ENCODE data around the gene ADAMTSL3. TPM values are rescaled to one million over a fixed set of nuclear protein-coding genes. Genes with fewer than 3 reads are reported as not detected.

ADAMTSL3 gene
- total RNA-seq, 2 donors from 2014 or later: 12.2 to 21.2 TPM

DNA sequence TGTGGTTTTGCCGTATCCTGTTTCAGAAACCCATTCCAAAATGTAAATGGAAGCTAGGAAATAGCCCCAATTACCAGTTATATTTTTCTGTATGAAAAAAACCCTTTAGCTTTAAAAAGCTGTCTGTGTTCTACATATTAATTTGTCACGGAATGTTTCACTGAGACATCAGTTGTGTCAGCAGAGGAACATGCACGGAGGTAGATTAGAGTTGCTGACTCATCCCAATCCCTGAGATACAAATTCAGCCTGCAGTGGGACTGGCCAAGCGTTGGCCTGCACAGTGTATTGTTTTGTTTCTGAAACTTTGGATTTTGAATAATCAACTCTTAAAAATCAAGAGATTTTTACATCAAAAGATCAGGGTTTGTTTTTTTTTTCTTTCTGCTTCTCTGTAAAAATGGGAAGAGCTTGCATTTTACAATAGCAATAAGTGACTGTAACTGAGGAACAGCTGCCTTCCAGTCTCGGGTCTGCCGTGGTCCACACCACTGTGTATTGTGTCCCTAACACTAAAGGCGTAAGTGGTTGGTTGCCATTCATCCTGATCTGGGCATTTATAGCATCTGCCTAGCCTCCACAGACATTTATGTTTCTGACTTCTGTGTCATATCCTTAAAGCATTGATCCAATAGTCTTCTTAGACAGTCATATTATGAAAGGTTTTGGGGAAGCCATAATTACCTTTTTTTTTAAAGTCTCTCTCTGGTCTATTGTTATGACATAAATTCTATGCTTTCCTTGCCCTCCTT lies 218.1 kb downstream of the ADAMTSL3 start:
- peaks cover 0 to 22% of the 10 kb centered on the region in 2 donors for H3K4me1 ChIP-seq
- TF ChIP-seq, protein P1, sequence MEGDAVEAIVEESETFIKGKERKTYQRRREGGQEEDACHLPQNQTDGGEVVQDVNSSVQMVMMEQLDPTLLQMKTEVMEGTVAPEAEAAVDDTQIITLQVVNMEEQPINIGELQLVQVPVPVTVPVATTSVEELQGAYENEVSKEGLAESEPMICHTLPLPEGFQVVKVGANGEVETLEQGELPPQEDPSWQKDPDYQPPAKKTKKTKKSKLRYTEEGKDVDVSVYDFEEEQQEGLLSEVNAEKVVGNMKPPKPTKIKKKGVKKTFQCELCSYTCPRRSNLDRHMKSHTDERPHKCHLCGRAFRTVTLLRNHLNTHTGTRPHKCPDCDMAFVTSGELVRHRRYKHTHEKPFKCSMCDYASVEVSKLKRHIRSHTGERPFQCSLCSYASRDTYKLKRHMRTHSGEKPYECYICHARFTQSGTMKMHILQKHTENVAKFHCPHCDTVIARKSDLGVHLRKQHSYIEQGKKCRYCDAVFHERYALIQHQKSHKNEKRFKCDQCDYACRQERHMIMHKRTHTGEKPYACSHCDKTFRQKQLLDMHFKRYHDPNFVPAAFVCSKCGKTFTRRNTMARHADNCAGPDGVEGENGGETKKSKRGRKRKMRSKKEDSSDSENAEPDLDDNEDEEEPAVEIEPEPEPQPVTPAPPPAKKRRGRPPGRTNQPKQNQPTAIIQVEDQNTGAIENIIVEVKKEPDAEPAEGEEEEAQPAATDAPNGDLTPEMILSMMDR (IDR thresholded peaks at IDR 0.05): no peak
- no peak overlapping the region for H3K4me3 ChIP-seq
- H3K27me3 ChIP-seq: no peaks in the 10 kb centered on the region
- no peaks in the 10 kb centered on the region for H3K9me3 ChIP-seq
- peaks cover 5% of the 10 kb centered on the region for H3K36me3 ChIP-seq
- peak overlapping the region in 1 of 2 donors; percentile 9 for H3K27ac ChIP-seq
- no peak for DNase-seq (ENCODE audit: low spot score)

DNA sequence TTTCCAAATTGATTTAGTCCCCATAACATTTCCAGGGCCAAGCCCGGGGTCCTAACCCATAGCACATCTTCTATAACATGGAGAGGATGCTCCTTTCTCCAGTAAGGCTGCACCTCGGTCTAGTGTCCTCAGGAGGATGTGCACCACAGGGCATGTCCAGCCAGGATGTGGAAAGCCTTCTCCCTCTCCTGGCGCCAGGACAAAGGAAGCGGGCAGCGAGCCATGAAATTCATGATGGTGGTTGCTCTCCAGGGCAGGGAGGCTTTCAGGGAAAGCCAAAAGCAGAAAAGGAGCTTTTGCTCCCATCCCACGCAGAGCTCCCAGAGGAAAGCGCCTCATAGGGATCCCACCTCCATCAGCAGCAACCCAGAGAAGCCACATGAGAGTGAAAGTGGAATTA lies 220.0 kb downstream of the ADAMTSL3 start:
- TF ChIP-seq, protein P1 (IDR thresholded peaks at IDR 0.05): no peak
- no peaks in the 10 kb centered on the region for H3K9me3 ChIP-seq
- no peak overlapping the region for H3K4me3 ChIP-seq
- DNase-seq (ENCODE audit: low spot score): no peak
- H3K36me3 ChIP-seq: peaks cover 5% of the 10 kb centered on the region
- no peaks in the 10 kb centered on the region for H3K27me3 ChIP-seq
- H3K27ac ChIP-seq: no peak overlapping the region
- peaks cover 0 to 20% of the 10 kb centered on the region in 2 donors for H3K4me1 ChIP-seq

DNA sequence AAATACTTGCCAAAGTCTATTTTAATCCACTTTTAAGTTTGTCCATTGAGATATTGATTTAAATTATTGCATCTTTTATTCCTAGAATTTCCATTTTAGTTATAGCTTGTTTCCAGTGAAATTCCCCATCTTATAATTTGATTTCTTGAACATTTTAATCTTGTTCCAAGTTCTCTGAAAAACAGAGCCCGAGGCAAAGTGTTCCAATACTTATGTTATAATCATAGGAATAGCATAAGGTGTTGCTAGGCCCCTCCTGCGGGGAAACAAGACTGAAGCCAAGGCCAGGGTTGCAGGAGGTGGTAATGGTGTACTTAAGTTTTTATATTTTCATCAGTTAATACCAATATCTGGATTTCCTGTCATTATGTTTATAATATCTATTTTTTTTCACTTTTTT lies 226.6 kb downstream of the ADAMTSL3 start:
- H3K4me3 ChIP-seq: no peak overlapping the region
- no peaks in the 10 kb centered on the region for H3K9me3 ChIP-seq
- TF ChIP-seq, protein P1 (IDR thresholded peaks at IDR 0.05): no peak
- H3K27ac ChIP-seq: no peak overlapping the region
- H3K27me3 ChIP-seq: no peaks in the 10 kb centered on the region
- no peaks in the 10 kb centered on the region for H3K4me1 ChIP-seq
- no peak for DNase-seq (ENCODE audit: low spot score)
- H3K36me3 ChIP-seq: peaks cover 5% of the 10 kb centered on the region

DNA sequence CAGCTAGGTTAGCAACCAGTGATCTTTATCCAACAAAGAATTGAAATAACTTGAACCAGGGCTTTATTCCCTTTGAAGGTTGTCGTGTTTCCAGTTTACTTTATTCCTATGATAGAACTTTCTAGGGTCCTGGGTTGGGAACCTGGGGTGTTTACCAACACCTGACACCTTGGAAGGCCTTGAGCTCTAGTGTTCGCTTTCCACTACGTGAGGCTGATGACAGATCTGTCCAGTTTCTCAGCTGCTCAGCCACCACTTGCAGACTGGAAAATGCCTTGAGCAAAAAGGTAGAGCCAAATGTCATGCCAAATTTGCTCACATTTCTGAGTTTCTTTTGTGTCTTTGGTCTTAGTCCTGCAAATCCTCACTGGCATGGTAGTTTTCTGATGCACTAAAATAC lies 227.2 kb downstream of the ADAMTSL3 start:
- Histone ChIP-seq H3K27ac (no peak overlapping the region), H3K36me3 (peaks cover 6% of the 10 kb centered on the region), H3K9me3 (no peaks in the 10 kb centered on the region), H3K4me1 (no peaks in the 10 kb centered on the region), H3K4me3 (no peak overlapping the region), H3K27me3 (no peaks in the 10 kb centered on the region)
- TF ChIP-seq, protein P1 (IDR thresholded peaks at IDR 0.05): no peak
- DNase-seq (ENCODE audit: low spot score): no peak

DNA sequence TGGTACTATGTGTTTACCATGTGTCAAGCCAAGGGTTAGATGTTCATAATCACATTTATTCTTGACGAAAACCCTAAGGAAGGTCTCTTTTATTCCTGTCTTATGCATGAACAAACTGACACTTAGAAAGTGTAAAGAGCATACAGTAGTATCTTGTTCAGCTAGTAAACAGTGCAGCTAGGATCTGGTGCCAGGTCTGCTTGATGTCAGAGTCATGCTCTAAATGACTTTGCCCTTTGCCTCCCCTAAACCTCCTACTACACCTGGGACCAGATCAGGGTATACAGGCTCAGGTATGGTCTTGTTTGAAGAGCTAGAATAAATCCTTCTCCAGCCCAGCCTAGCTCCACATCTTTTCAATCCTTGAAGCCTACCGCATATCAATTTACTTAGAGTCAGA lies 232.4 kb downstream of the ADAMTSL3 start:
- no peak for DNase-seq (ENCODE audit: low spot score)
- TF ChIP-seq, protein P1 (IDR thresholded peaks at IDR 0.05): no peak

DNA sequence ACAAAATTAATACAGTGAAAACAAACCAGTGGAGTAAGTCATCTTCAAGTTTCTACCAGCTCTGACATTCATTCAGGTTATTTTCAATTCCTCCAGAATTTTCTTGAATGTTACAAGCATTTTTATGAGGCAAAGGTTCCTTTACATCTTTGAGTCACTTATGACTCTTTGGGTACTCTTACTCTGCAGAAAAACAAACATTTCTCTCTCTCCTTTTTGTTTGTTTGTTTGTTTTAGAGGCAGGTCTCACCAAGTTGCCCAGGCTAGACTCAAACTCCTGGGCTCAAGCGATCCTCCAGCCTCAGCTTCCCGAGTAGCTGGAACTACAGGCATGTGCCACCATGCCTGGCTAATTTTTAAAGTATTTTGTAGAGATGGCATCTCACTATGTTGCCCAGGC lies 233.5 kb downstream of the ADAMTSL3 start:
- Histone ChIP-seq H3K27ac (no peak overlapping the region), H3K4me1 (peaks cover 0 to 18% of the 10 kb centered on the region in 2 donors), H3K4me3 (no peak overlapping the region), H3K9me3 (no peaks in the 10 kb centered on the region), H3K36me3 (peaks cover 6% of the 10 kb centered on the region), H3K27me3 (no peaks in the 10 kb centered on the region)
- no peak for DNase-seq (ENCODE audit: low spot score)
- TF ChIP-seq, protein P1 (IDR thresholded peaks at IDR 0.05): no peak

More for the DNA sequence above, 232.4 kb downstream of the ADAMTSL3 start:
- Histone ChIP-seq H3K9me3 (no peaks in the 10 kb centered on the region), H3K4me1 (peaks cover 0 to 18% of the 10 kb centered on the region in 2 donors), H3K36me3 (peaks cover 6% of the 10 kb centered on the region), H3K27ac (no peak overlapping the region), H3K4me3 (no peak overlapping the region), H3K27me3 (no peaks in the 10 kb centered on the region)

All from right atrium auricular region (tissue), 2 donors.